ENCODE data around the gene DCST2. TPM values are rescaled to one million over a fixed set of nuclear protein-coding genes. Genes with fewer than 3 reads are reported as not detected.

Gene DCST2
- polyA plus RNA-seq, 1 donor, result 4.1 TPM

DNA sequence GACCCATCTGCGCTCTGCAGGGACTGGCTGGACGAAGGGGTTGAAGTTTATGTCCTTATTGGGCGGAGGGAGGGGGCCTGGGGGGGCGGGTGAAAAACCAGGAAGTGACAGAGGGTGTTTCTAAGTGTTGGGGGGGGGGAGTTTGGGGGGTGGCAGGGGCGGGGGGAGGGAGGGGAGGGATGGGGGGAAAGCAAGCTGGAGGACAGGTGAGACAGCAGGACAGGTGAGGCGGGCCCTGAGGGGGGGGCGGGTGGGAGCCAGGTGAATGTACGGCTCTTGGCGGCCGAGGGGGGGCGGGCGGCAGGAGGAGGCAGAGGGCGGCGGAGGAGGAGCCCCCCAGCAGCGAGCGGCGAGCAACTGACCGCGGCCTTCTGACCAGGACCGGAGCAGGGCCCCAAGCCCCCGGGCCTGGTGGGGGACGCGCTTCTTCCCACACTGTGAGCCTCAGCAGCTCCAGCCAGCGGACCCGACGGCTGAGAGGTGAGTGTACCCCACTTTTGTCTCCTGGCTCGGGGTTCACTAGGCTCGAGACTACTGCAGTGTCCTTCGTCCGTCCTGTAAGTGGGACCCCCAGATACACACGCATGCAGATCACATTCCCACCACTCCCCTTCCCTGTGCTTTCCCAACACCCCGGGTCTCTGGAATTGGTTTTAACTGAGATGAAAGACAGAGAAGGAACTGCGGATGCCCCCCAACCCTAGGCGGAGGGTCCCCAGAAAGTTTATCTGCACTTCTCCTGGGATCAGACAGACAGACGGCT lies 30.9 kb downstream of the DCST2 start, which contains the start of gene ZBTB7B:
Gene ZBTB7B (plus strand): TSS at position 339 of the 763 bp plus-strand sequence. CDS start 11,859 bp downstream, outside the sequence.
- Histone ChIP-seq H3K4me1 (ENCODE audit: control insufficient read depth, insufficient read depth, low read length) (peaks cover 50% of the 10 kb centered on the region), H3K36me3 (ENCODE audit: control insufficient read depth, insufficient read depth, low read length) (peaks cover 10% of the 10 kb centered on the region), H3K27ac (ENCODE audit: low read length) (peak within 1 kb of the TSS; percentile 95), H3K27me3 (ENCODE audit: control insufficient read depth, insufficient read depth, low read length) (no peaks in the 10 kb centered on the region), H3K9me3 (ENCODE audit: control insufficient read depth, low read depth, low read length) (peaks cover 2% of the 10 kb centered on the region), H3K4me3 (ENCODE audit: low read length) (peak within 1 kb of the TSS; percentile 94)
- no CpG with 5 or more reads among the region's 35 CpGs for WGBS (ENCODE audit: insufficient coverage, low lambda C conversion rate)
- DNase-seq, result peak in 1 of 2 donors; percentile 65

DNA sequence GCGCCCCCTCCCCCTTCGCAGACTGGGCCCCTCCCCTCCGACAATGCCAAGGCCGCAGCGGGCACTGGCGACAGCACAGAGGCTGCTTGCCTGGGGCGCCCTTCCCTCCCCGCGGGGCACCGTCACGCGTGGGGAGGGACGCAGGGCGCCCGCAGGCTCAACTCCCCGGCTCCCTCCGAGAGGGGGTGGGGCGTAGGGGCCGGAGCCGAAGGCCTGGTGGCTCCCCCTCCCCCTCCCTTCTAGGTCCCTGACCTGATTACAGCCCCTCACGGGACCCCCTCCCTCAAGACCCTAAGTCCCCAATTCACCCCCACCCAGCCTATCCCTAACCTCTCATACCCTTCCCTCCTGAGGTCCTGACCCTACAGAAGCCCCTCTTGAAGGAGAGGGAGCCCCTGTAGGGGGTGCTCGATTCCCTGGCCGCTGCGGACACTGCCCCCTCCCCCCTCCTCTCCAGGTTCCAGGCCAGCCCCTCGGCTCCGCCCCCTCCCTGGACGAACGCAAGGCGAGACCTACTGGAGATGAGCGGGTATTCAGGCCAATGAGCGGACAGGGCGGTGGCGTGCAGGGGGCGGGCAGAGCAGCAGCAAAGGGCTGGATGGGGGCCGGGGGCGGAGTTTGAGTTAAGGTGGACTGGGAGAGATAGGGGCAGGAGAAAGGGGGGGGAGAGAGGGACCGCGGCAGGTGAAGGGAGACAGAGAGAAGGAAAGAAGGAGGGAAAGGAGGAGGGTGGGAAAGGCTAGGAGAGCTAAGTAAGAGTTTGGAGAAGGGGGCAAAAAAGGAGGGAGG lies 31.7 kb downstream of the DCST2 start:
- H3K4me1 ChIP-seq (ENCODE audit: control insufficient read depth, insufficient read depth, low read length), result peaks cover 42% of the 10 kb centered on the region
- peak overlapping the region; percentile 95 for H3K27ac ChIP-seq (ENCODE audit: low read length)
- 0% methylated on average over 2 of the region's 38 CpGs for WGBS (ENCODE audit: insufficient coverage, low lambda C conversion rate)

DNA sequence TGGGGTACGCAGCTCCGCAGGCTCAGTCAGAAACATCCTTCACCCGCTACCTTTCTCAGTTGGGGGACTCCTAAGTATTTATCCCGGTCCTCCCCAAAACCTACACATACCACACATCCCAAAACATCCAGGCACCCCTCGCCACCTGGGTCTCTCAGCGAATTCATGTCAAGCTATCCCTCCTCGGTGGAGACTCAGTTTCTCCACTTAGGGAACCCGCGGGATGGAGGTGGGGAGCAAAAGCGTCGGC lies 32.2 kb downstream of the DCST2 start:
- H3K4me3 ChIP-seq (ENCODE audit: low read length), result peak overlapping the region; percentile 74
- DNase-seq, result no peak
- WGBS (ENCODE audit: insufficient coverage, low lambda C conversion rate), result no CpG with 5 or more reads among the region's 11 CpGs

More for the DNA sequence above, 31.7 kb downstream of the DCST2 start:
- peak overlapping the region; percentile 74 for H3K4me3 ChIP-seq (ENCODE audit: low read length)
- H3K9me3 ChIP-seq (ENCODE audit: control insufficient read depth, low read depth, low read length), result peaks cover 2% of the 10 kb centered on the region
- H3K27me3 ChIP-seq (ENCODE audit: control insufficient read depth, insufficient read depth, low read length), result no peaks in the 10 kb centered on the region
- peaks cover 10% of the 10 kb centered on the region for H3K36me3 ChIP-seq (ENCODE audit: control insufficient read depth, insufficient read depth, low read length)
- DNase-seq, result peak; percentile 99 to 100

DNA sequence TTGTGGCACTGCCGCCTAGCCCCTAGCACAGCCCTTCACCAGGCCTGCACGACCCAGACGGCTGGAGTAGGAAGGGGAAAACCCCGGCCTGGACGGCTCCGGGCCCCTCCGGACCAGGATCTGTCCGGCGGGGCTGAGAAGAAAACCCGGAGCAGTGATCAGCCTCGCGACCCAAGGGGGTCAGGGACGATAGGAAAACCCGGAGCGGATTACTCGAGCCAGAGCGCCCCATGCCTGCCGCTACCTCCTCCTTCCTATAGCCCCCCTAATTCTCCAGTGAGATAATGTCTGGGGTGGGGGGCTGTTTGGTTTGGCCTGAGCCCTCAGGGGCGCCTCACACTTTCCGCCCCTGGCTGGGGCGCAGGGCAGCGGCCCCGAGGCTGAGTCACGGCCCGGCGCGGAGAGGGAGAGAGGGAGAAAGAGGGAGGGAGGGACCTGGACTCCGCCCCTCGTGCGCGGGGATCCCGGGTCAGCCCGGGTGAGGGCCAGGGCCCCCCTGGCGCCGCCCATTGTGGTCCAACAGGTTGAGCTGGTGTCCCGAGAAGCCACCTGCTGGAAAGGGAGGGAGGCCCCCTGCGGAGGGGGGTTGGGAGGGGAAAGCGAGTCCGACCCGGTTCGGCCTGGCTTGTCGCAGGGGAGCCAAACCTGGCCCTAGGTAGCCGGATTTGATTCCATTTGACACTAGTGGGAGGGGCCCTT lies 32.7 kb downstream of the DCST2 start:
- Histone ChIP-seq H3K9me3 (ENCODE audit: control insufficient read depth, low read depth, low read length) (peaks cover 2% of the 10 kb centered on the region), H3K36me3 (ENCODE audit: control insufficient read depth, insufficient read depth, low read length) (peaks cover 5% of the 10 kb centered on the region), H3K4me1 (ENCODE audit: control insufficient read depth, insufficient read depth, low read length) (peaks cover 32% of the 10 kb centered on the region), H3K27me3 (ENCODE audit: control insufficient read depth, insufficient read depth, low read length) (no peaks in the 10 kb centered on the region), H3K4me3 (ENCODE audit: low read length) (peak overlapping the region; percentile 74), H3K27ac (ENCODE audit: low read length) (peak overlapping the region; percentile 95)
- DNase-seq, result peak; percentile 96 to 99
- no CpG with 5 or more reads among the region's 43 CpGs for WGBS (ENCODE audit: insufficient coverage, low lambda C conversion rate)

More for the DNA sequence above, 32.2 kb downstream of the DCST2 start:
- Histone ChIP-seq H3K4me1 (ENCODE audit: control insufficient read depth, insufficient read depth, low read length) (peaks cover 37% of the 10 kb centered on the region), H3K27ac (ENCODE audit: low read length) (peak overlapping the region; percentile 95), H3K9me3 (ENCODE audit: control insufficient read depth, low read depth, low read length) (peaks cover 2% of the 10 kb centered on the region), H3K36me3 (ENCODE audit: control insufficient read depth, insufficient read depth, low read length) (peaks cover 9% of the 10 kb centered on the region), H3K27me3 (ENCODE audit: control insufficient read depth, insufficient read depth, low read length) (no peaks in the 10 kb centered on the region)

DNA sequence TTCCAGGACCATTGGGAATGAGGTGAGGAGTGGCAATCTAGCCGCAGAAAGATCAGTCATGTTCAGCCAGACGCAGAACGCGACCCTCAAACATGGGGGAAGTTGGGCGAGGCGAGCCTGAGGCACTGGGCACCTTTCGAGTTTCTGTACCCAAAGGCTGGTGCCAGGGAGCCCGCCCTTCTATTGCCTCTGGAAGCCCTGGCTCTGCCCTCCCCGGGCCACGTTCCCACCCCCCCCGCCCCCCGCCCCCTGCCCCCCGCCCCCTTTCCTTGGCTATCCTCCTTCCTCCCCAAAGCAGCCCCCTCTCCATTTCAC lies 33.2 kb downstream of the DCST2 start:
- H3K9me3 ChIP-seq (ENCODE audit: control insufficient read depth, low read depth, low read length), result peaks cover 2% of the 10 kb centered on the region
- peaks cover 27% of the 10 kb centered on the region for H3K4me1 ChIP-seq (ENCODE audit: control insufficient read depth, insufficient read depth, low read length)
- H3K36me3 ChIP-seq (ENCODE audit: control insufficient read depth, insufficient read depth, low read length), result peaks cover 2% of the 10 kb centered on the region
- DNase-seq, result no peak
- H3K4me3 ChIP-seq (ENCODE audit: low read length), result peak overlapping the region; percentile 74
- H3K27ac ChIP-seq (ENCODE audit: low read length), result peak overlapping the region; percentile 95
- H3K27me3 ChIP-seq (ENCODE audit: control insufficient read depth, insufficient read depth, low read length), result no peaks in the 10 kb centered on the region
- WGBS (ENCODE audit: insufficient coverage, low lambda C conversion rate), result no CpG with 5 or more reads among the region's 13 CpGs

DNA sequence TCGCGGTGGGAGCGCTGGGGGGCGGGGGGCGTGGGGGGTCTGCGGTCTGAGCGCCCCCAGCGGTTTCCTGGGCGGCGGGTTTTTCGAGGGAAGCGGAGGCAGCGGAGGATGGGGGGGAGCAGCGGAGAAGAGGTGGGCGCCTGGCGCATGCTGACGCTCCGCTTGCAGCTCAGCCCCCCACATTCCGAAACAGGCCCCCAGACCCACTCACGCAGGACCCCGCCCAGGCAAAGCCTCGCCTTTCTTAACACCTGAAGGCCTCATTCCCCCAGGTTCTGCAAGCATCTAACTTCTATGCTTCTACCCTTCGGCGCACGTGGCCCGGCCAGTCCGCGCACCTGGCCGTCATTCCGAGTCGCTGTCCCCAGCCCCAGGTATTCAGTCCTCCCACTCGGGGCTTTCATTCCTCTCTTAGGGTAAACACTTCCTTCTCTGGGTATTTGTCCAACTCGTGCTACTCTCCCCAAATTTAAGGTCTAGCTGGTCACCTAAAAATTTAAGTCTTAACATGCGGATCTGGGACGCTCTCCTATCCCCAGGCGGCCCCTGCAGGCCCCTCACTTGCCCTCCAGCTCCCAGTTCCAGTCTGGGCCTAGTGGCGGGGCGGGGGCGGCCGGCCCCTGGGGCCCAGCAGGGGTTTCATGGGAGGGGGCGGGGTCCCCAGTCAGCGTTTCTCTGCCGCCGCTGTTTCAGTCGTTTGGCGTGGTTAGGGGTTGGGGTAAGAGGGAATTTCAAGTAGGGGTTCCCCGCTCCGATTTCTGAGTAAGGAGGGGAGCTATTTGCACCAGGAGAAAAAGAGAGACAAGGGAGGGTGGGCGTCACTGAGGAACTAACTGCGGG lies 33.8 kb downstream of the DCST2 start:
- Histone ChIP-seq H3K36me3 (ENCODE audit: control insufficient read depth, insufficient read depth, low read length) (peaks cover 2% of the 10 kb centered on the region), H3K27ac (ENCODE audit: low read length) (peak overlapping the region; percentile 95), H3K27me3 (ENCODE audit: control insufficient read depth, insufficient read depth, low read length) (no peaks in the 10 kb centered on the region), H3K4me3 (ENCODE audit: low read length) (peak overlapping the region; percentile 74), H3K9me3 (ENCODE audit: control insufficient read depth, low read depth, low read length) (peaks cover 2% of the 10 kb centered on the region), H3K4me1 (ENCODE audit: control insufficient read depth, insufficient read depth, low read length) (peaks cover 22% of the 10 kb centered on the region)
- peak in 1 of 2 donors; percentile 82 for DNase-seq
- WGBS (ENCODE audit: insufficient coverage, low lambda C conversion rate), result no CpG with 5 or more reads among the region's 50 CpGs

DNA sequence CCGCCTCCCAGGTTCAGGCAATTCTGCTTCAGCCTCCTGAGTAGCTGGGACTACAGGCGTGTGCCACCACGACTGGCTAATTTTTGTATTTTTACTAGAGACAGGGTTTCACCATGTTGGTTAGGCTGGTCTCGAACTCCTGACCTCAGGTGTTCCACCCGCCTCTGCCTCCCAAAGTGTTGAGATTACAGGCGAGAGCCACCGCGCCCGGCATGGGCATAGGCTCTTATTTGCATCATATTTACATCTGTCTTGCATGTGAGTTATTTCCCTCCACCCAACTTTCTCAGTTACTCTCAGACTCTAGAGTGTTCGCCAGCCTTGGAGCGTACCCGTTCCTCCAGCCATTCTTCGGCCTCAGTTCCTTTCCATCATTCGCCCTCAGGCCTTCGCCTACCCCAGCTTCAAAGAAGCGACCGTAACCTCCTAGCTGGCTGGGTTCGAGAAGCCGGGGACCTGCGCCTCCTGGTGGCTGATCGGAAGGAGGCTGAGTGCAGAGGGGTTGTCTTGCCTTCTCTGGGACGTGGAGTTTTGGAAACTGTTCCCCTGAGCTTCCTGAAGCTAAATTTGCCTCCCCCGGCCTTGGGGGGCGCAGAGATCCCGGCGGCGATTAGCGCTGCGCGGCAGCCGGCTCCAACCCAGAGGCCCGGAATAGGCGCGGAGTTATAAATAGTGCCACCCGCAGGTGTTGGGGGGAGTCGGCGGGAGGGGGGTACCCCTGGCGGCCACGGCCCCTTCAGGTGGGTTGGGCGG lies 34.6 kb downstream of the DCST2 start:
- H3K9me3 ChIP-seq (ENCODE audit: control insufficient read depth, low read depth, low read length), result peaks cover 2% of the 10 kb centered on the region
- peak overlapping the region; percentile 74 for H3K4me3 ChIP-seq (ENCODE audit: low read length)
- peak in 1 of 2 donors; percentile 71 for DNase-seq
- no peaks in the 10 kb centered on the region for H3K36me3 ChIP-seq (ENCODE audit: control insufficient read depth, insufficient read depth, low read length)
- H3K27me3 ChIP-seq (ENCODE audit: control insufficient read depth, insufficient read depth, low read length), result no peaks in the 10 kb centered on the region
- no CpG with 5 or more reads among the region's 40 CpGs for WGBS (ENCODE audit: insufficient coverage, low lambda C conversion rate)
- peaks cover 15% of the 10 kb centered on the region for H3K4me1 ChIP-seq (ENCODE audit: control insufficient read depth, insufficient read depth, low read length)
- peak overlapping the region; percentile 56 for H3K27ac ChIP-seq (ENCODE audit: low read length)

DNA sequence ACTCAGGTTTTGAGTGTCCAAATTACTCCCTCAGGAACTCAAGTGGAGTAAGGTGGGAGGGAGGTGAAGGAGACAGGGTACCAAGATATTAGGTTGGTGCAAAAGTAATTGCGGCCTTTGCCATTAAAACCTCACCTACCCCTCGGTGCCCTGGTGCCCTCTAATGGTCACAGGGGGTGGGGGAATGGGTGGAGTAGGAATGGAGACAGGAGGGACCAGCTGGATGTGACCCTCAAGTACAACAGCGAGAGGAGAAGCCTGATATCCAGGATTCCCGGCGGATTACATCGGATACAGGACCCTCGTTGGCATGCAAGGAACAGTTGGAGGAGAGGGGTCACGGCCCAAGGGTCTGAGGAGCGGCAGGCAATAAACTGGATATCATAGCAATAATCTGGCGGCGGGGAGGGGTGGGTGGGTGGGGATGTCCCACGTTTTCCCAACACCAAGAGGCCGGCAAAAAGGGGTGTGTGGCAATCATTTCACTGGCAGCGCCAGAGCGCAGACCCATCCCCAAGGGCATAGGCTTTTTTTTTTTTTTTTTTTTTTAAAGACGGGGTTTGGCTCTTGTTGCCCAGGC lies 35.3 kb downstream of the DCST2 start:
- WGBS (ENCODE audit: insufficient coverage, low lambda C conversion rate), result no CpG with 5 or more reads among the region's 16 CpGs
- H3K4me1 ChIP-seq (ENCODE audit: control insufficient read depth, insufficient read depth, low read length), result peaks cover 15% of the 10 kb centered on the region
- H3K9me3 ChIP-seq (ENCODE audit: control insufficient read depth, low read depth, low read length), result peaks cover 2% of the 10 kb centered on the region
- no peak for DNase-seq
- H3K4me3 ChIP-seq (ENCODE audit: low read length), result no peak overlapping the region
- no peak overlapping the region for H3K27ac ChIP-seq (ENCODE audit: low read length)
- H3K36me3 ChIP-seq (ENCODE audit: control insufficient read depth, insufficient read depth, low read length), result no peaks in the 10 kb centered on the region
- no peaks in the 10 kb centered on the region for H3K27me3 ChIP-seq (ENCODE audit: control insufficient read depth, insufficient read depth, low read length)

DNA sequence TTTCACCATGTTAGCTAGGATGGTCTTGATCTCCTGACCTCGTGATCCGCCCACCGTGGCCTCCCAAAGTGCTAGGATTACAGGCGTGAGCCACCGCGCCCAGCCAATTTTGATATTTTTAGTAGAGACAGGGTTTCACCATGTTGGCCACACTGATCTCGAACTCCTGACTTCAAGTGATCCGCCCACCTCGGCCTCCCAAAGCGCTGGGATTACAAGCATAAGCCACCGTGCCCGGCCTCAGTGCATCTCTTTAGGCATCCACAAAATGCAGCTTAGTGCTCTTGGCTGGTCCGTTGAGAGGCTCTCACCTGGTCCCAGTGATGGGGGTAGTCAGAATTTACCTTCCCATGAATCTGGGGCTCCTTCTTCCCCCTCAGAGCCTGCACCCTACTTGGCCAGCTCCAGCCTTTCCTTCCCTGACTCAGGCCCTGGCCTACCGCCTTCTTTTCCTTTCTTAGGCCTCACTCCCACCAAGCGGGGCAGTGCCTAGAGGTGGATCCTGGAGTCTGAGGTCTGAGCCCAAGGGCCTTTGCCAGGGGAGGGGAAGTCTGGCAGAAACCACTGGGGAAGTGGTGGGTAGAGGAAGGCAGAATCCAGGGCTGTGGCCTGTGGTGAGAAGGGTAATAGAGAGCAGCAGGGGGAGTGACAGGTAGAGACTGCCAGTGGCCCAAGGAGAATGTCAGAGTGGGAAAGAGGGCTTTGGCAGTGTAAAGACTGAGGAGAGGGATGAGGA lies 36.4 kb downstream of the DCST2 start:
- peaks cover 2% of the 10 kb centered on the region for H3K9me3 ChIP-seq (ENCODE audit: control insufficient read depth, low read depth, low read length)
- peaks cover 15% of the 10 kb centered on the region for H3K4me1 ChIP-seq (ENCODE audit: control insufficient read depth, insufficient read depth, low read length)
- H3K4me3 ChIP-seq (ENCODE audit: low read length), result no peak overlapping the region
- H3K27me3 ChIP-seq (ENCODE audit: control insufficient read depth, insufficient read depth, low read length), result no peaks in the 10 kb centered on the region
- no CpG with 5 or more reads among the region's 15 CpGs for WGBS (ENCODE audit: insufficient coverage, low lambda C conversion rate)
- no peak for DNase-seq
- H3K27ac ChIP-seq (ENCODE audit: low read length), result no peak overlapping the region
- H3K36me3 ChIP-seq (ENCODE audit: control insufficient read depth, insufficient read depth, low read length), result peaks cover 5% of the 10 kb centered on the region
